HG02970 (cell line): Measurements from ENCODE around the gene SPEG.
"Not testable (repeated sequence)": the region's sequence is repeated elsewhere in the genome, so short reads cannot be mapped to it uniquely, and the experiment has no call there.

Experiments used
- ATAC-seq: cut with Tn5 transposase; IDR thresholded peaks from one replicate; pipeline ENCODE4 v1.9.1; 2021; ENCODE audit warnings: mild to moderate bottlenecking, moderate library complexity, moderate number of reproducible peaks; ENCODE audit not compliant: unreplicated experiment, low FRiP score

Gene SPEG

DNA sequence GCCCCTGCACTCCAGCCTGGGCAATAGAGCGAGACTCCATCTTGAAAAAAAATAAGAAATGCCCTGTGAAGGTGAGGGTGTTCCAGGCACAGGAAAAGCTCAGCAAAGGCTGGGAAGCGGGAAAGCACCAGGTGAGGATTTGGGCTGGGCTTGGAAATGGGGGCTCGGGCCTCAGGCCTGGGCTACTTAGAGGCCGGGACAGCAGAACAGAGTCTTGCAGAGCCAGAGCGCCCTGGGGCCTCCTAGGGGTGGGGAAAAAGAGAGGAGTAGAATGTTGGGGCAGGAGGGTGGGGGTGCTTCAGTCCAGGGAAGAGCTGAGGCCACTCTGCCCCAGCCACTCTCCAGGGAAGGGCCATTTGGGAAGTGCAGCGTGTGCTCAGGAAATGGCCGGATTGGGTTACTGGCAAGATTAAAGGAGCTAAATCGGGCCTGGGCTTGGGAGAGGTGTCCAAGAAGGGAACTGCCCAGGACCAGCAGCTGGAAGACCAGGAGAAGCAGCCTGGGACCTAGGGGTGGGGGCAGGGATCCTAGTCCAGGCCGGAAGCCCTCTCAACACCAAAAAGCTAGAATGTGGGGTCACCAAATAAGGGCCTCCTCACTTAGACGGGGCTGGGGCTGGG lies 30.2 kb upstream of the SPEG start:
- ATAC-seq, result no peak

DNA sequence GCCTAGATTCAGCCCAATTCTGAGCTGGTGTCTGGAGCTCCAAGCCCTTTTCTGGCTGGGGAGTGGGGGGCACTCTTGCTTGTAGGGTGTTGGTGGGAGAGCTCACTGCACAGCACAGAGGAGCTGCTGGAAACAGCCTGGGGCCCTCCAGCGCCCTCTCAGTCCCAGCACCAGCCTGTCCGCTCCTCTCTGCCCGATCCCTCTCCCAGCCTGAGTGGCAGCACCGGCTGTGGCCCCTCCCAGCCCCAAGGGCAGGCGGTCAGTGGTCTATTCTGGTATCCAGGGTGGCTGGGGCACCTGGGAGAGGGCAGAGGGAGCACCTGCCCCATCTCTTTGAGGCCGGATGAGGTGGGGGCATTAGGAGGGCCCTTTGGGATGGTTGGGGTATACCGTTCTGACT lies 29.7 kb upstream of the SPEG start:
- no peak for ATAC-seq

- ATAC-seq, result no peak
Observed at GRCh38 chr2:219405451-219405850, 29.2 kb upstream of the SPEG start.

DNA sequence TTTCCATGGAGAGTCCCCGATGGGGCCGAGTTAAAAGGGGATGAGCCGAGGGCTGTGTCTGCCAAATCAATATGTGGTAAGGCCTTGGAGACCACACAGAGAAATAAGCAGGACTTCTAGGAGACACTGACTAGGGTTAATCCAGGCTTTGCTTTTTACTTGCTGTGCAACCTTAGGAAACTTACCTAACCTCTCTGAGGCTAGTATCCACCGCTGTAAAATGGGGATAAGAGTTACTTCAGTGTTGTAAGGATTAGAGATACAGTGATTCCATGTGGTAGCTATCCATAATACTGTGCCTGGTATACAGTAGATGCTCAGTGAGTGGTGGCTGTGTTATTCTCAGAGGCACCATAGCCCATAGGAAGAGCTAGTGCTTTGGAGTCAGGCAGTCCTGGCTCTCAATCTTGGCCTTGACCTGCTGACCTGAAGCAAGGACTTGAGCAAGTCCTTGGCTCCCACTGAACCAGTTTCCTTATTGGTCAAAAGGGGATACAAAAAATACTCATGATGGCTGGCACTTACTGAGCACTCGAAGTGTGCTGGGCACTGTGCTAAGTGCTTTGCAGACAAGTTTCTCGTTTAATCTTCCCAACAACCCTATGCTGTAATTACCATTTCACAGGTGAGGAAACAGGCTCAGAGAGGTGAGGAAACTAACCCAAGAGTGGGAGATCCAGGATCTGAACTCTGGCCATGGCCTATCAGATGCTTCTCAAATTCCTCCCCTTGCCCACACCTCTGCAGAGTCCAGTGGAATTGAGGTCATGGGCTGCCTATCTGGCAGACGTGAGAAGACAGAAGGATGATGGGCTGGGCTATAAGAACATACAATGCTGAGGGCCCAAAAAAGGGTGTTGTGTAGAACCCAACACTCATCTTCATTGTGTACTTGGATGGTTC lies 28.4 kb upstream of the SPEG start:
- ATAC-seq, result no peak

- ATAC-seq, result no peak
Observed at GRCh38 chr2:219406861-219407230, 27.8 kb upstream of the SPEG start.

- not testable (repeated sequence) for ATAC-seq
Observed at GRCh38 chr2:219407343-219407742, 27.3 kb upstream of the SPEG start.

DNA sequence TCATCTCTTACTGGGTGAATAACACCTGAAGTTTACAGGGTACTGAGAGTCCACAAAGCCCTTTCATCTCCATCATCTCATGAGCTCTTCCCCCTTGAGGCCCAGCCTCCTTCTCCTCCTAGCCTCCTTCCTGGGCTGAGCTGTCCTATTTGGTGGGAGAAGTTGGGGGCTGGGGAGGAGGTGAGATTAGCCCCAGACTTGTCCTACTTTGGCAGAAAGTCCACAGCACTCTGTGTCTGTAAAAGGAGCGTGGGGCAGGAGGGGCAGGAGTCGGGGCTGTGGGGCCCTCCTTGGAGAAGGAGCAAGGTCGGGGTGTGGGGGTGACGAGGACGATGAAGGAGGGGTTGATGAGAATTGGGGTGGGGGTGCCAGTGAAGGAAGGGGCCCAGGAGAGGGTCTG lies 26.4 kb upstream of the SPEG start:
- no peak for ATAC-seq

DNA sequence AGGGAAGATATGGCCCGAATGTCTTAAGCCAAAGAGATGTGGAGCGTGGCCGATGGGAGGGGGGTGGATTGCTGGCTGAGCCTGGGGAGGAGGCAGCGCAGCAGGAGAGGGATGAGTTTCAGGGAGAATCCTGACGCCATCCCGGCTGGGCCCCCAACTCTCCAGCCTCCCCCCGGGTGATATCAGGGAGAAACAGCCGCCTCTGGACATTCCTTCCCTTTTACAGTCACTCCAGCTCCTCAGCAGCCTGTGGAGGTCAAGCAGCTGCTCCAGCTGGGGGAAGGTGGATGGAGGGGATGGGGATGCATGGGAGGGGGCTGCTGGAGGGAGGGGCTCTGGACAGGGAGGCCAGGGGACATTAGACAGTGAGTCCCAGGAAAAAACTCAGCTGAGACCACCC lies 26.0 kb upstream of the SPEG start:
- no peak for ATAC-seq

DNA sequence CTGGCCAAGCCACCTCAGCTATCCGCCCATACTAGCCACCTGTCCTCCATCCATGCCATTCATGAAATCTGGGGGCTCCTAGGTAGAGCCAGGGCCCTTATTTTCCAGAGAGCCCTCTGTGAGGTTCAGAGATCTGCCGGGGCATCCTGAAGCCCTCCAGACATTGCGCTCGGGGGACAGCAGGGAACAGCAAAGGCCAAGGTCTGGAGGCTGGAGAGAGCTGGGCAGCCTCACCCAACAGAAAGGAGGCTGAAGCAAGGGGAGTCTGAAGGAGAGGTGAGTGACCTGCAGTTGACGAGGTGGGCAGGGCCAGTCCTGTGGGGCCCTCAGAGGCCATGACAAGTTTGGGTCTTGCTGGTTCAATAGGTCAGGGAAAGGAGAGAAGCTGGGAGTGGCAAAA lies 25.0 kb upstream of the SPEG start:
- no peak for ATAC-seq

GRCh38 chr2:219410390-219410789 lies 24.3 kb upstream of the SPEG start:
- ATAC-seq, result no peak

DNA sequence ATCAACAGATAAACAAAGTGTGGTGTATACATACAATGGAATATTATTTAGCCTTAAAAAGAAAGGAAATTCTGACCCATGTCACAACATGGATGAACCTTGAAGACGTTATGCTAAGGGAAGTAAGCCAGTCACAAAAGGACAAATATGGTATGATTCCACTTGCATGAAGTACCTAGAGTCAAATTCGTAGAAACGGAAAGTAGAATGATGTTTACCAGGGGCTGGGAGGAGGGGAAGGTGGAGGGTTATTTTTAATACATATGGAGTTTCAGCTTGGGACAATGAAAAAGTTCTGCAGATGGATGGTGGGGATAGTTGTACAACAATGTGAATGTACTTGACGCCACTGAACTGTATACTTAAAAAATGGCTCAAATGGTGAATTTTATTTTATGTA lies 19.8 kb upstream of the SPEG start:
- no peak for ATAC-seq

- no peak for ATAC-seq
Observed at GRCh38 chr2:219415580-219416234, 18.9 kb upstream of the SPEG start.

GRCh38 chr2:219416235-219416602 lies 18.4 kb upstream of the SPEG start:
- ATAC-seq, result no peak

DNA sequence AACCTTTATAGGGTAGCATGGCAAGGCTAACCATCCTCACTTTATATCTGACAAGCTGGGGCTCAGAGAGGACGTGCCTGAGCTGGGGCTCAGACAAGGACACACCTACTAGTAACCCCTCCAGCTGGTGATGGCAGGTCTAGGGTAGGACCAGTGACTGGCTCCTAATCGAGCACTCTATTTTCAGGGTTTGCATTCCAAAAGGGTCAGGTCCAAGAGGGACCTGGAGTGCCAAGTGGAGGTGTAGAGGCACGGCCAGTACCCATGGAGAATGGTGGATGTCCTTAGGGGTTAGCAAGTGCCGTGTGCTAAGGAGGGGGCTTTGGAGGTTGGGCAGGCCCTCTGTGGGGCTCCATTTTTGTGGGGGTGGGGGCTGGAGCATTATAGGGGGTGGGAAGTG lies 17.7 kb upstream of the SPEG start:
- no peak for ATAC-seq

GRCh38 chr2:219417374-219417773 lies 17.3 kb upstream of the SPEG start:
- no peak for ATAC-seq

DNA sequence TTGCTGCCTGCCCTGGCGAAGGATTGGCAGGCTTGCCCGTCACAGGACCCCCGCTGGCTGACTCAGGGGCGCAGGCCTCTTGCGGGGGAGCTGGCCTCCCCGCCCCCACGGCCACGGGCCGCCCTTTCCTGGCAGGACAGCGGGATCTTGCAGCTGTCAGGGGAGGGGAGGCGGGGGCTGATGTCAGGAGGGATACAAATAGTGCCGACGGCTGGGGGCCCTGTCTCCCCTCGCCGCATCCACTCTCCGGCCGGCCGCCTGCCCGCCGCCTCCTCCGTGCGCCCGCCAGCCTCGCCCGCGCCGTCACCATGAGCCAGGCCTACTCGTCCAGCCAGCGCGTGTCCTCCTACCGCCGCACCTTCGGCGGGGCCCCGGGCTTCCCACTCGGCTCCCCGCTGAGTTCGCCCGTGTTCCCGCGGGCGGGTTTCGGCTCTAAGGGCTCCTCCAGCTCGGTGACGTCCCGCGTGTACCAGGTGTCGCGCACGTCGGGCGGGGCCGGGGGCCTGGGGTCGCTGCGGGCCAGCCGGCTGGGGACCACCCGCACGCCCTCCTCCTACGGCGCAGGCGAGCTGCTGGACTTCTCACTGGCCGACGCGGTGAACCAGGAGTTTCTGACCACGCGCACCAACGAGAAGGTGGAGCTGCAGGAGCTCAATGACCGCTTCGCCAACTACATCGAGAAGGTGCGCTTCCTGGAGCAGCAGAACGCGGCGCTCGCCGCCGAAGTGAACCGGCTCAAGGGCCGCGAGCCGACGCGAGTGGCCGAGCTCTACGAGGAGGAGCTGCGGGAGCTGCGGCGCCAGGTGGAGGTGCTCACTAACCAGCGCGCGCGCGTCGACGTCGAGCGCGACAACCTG lies 16.3 kb upstream of the SPEG start, which contains the start of gene DES:
Gene DES, plus strand, starts transcription at position 223 of the 857 bp plus-strand sequence. Its CDS starts 86 bp downstream, at position 309.
- ATAC-seq, result no peak

GRCh38 chr2:219419012-219419324 lies 15.7 kb upstream of the SPEG start:
- no peak for ATAC-seq

GRCh38 chr2:219419331-219420197 lies 15.1 kb upstream of the SPEG start:
- no peak for ATAC-seq

DNA sequence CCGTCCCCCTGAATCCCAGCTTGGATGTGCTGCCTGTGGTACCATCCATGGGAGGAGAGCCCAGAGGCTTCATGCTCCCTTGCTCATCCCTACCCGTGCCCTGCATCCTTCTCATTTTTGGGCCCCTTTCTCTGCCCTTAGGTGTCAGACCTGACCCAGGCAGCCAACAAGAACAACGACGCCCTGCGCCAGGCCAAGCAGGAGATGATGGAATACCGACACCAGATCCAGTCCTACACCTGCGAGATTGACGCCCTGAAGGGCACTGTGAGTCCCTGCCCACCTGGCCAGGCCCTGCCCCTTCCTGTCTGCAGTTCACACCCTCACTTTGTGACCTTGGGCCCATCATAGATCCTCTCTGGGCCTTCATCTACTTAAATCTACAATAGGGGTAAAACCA lies 14.0 kb upstream of the SPEG start:
- ATAC-seq, result no peak

GRCh38 chr2:219421323-219421722 lies 13.3 kb upstream of the SPEG start:
- ATAC-seq, result no peak
